Panc1 (cell line): ENCODE results near the gene ATR. TPM values are rescaled to one million over a fixed set of nuclear protein-coding genes. Genes with fewer than 3 reads are reported as not detected.

ENCODE experiments used
- ATAC-seq: fragments of 200-7000 bp; cut with Tn5 transposase; 2 replicates; pipeline ENCODE4 v1.9.1; 2020; ENCODE audit warnings: mild to moderate bottlenecking, moderate library complexity
- Bru-seq: library from RNA; stranded (reverse); fragments of 400-500 nt; gene quantifications from one replicate; lab custom pipeline; 2021; lab: Mats Ljungman, UMichigan
- BruChase-seq, 2 experiments: library from RNA; stranded (reverse); fragments of 400-500 nt; gene quantifications; one replicate each; lab custom pipeline; 2021; lab: Mats Ljungman, UMichigan
- BruUV-seq: library from RNA; stranded (reverse); fragments of 400-500 nt; replicated peaks from 2 replicates; lab custom pipeline; 2021; lab: Mats Ljungman, UMichigan
- CTCF ChIA-PET: fragments of 300-600 bp; sonication (Branson Sonifier 250); formaldehyde crosslinking; loops from one replicate; lab custom pipeline; 2022; ENCODE audit warnings: antibody characterized with exemption; lab: Charles Lee
- POLR2A ChIA-PET: fragments of 300-600 bp; sonication (Branson Sonifier 250); formaldehyde crosslinking; loops from one replicate; lab custom pipeline; 2022; ENCODE audit warnings: antibody characterized with exemption; lab: Charles Lee
- DNase-seq: peaks from one replicate; pipeline ENCODE4 v3.0.0-alpha.2; 2010; ENCODE audit warnings: low read depth, low spot score
- H3K27ac ChIP-seq: 2 replicates; pipeline ENCODE4 v1.5.1; 2011; ENCODE audit warnings: mild to moderate bottlenecking, low read length, inconsistent platforms
- H3K27me3 ChIP-seq: fragments of 200-500 bp; sonication (Bioruptor generic); 2 replicates; pipeline ENCODE4 v1.6.0; 2014; ENCODE audit warnings: low read length, inconsistent platforms; ENCODE audit not compliant: control insufficient read depth, insufficient read depth
- H3K36me3 ChIP-seq: fragments of 200-500 bp; sonication (Bioruptor generic); 2 replicates; pipeline ENCODE4 v1.5.1; 2014; ENCODE audit warnings: inconsistent platforms, mild to moderate bottlenecking, low read length, moderate library complexity; ENCODE audit not compliant: control insufficient read depth, insufficient read depth
- H3K4me1 ChIP-seq: 2 replicates; pipeline ENCODE4 v1.5.1; 2011; ENCODE audit warnings: inconsistent platforms, mild to moderate bottlenecking, low read length, moderate library complexity; ENCODE audit not compliant: control insufficient read depth, insufficient read depth
- H3K4me3 ChIP-seq, 2 experiments: 2 replicates each; pipeline ENCODE4 v1.5.1; 2011 to 2012; ENCODE audit warnings: low read depth in 2 of 2, low read length in 2 of 2, mild to moderate bottlenecking in 2 of 2, inconsistent platforms in 1 of 2, moderate library complexity in 1 of 2
- H3K9me3 ChIP-seq: fragments of 200-500 bp; sonication (Bioruptor generic); 2 replicates; pipeline ENCODE4 v1.5.1; 2014; ENCODE audit warnings: low read depth, mild to moderate bottlenecking, inconsistent platforms, low read length, moderate library complexity; ENCODE audit not compliant: control insufficient read depth, insufficient read depth
- POLR2AphosphoS5 ChIP-seq: IDR thresholded peaks from 2 replicates; pipeline ENCODE4 v1.6.1; 2012; ENCODE audit warnings: mild to moderate bottlenecking, low read depth, low read length, moderate library complexity
- SIN3A ChIP-seq: IDR thresholded peaks from 2 replicates; pipeline ENCODE4 v1.6.1; 2012; ENCODE audit warnings: low read depth, mild to moderate bottlenecking, low read length, moderate library complexity, borderline replicate concordance; ENCODE audit not compliant: insufficient read depth
- TCF7L2 ChIP-seq: IDR thresholded peaks from 2 replicates; pipeline ENCODE4 v1.6.1; 2011; ENCODE audit warnings: mild to moderate bottlenecking, low read depth, low read length, inconsistent platforms
- in situ Hi-C: cut with HindIII; loops from 2 replicates; pipeline ENCODE4 v1.10.0; 2016; ENCODE audit warnings: low sequenced_read_pairs, low pct_unique_long_range_greater_than_20kb
- intact Hi-C: fragments of 100-400 bp; cut with micrococcal nuclease; formaldehyde crosslinking; loops from one replicate; pipeline ENCODE4 v1.10.0; 2022; ENCODE audit not compliant: unreplicated experiment
- long read RNA-seq: library from polyadenylated mRNA; unstranded; transcript quantifications from one replicate; pipeline ENCODE4 v2.0.0, GENCODE V29; 2021; ENCODE audit not compliant: unreplicated experiment
- polyA plus RNA-seq: library from polyadenylated mRNA; unstranded; fragments of >200 nt; gene quantifications from one replicate; pipeline ENCODE4 v1.2.1, GENCODE V29; 2012; ENCODE audit warnings: missing spikeins; ENCODE audit not compliant: insufficient read length
- total RNA-seq: library from RNA; stranded (reverse); gene quantifications from one replicate; pipeline ENCODE4 v1.2.1, GENCODE V29; 2021; ENCODE audit not compliant: unreplicated experiment
- TF ChIP-seq, protein P1 (sequence below): fragments of 450-650 bp; IDR thresholded peaks from 2 replicates; pipeline ENCODE4 v1.5.1; 2017; ENCODE audit warnings: mild to moderate bottlenecking
- TF ChIP-seq, protein P2 (sequence below), 2 experiments: IDR thresholded peaks; 2 replicates each; pipeline ENCODE4 v1.6.1; 2011 to 2012; ENCODE audit warnings: low read depth in 2 of 2, control low read depth in 1 of 2, low read length in 1 of 2, mild to moderate bottlenecking in 1 of 2, moderate library complexity in 1 of 2; ENCODE audit not compliant: insufficient read depth in 1 of 2

The ATR gene
- total RNA-seq: 38.6 TPM
- polyA plus RNA-seq: 13.4 TPM
- Bru-seq, nascent RNA: percentile 87 among the genes with signal in this experiment
- percentile 90 among the genes with signal in this experiment for BruChase-seq, experiment 1, labeled RNA remaining after a 2-hour chase
- BruChase-seq, experiment 2, labeled RNA remaining after a 6-hour chase: percentile 85 among the genes with signal in this experiment
- long read RNA-seq, full-length matches to known transcripts: 3 of 59 reads
- long read RNA-seq, partial matches to known transcripts: 52 of 59 reads
- long read RNA-seq, other reads (novel, unspliced or antisense): 4 of 59 reads

DNA sequence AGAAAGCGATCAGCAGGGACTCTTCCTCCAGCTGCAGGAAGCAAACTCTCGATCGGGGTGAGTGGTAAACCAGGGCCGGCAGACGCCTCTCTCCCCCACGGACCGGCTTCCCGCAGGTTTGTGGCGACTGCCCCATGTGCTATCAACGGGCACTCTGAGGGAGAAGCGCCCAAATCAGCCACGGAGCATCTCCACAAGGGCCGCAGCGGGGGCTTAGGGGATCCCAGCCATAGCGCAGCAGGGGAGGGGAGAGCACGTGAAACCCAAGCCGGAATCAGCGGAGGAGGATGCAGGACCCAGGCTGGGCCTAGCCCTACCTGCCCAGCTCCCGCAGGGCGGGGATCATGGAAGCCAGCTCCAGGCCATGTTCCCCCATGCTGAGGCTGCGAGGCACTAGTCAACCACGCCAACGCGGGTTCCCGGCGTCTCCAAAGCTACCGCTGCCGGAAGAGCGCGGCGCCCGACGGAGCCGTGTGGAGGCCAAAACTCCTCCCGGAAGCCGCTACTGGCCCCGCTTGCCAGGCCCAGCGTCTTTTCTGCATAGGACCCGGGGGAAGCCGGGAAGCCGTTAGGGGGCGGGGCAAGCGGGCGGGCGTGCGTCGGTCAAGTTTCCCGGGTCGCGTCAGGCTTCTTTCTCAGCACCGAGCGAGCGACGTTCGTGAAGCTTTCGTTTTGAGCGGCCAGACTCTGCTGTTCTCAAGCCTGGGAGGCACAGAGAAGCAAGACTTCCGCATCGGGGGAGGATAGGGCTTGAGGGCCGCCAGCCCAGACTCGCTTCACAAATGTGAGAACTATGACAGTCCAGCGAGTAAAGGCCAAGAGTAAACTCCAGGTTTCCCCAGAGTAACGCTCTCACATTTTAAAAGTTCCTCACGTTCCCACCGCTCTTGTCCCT lies at the start of gene ATR:
Gene ATR (minus strand): TSS at position 405 of the 895 bp plus-strand sequence. CDS start 29 bp downstream, at position 376.
- peak; percentile 99 for TF ChIP-seq TCF7L2
- TF ChIP-seq POLR2AphosphoS5: peak; percentile 94
- peak; percentile 100 for TF ChIP-seq SIN3A
- TF ChIP-seq, protein P1, sequence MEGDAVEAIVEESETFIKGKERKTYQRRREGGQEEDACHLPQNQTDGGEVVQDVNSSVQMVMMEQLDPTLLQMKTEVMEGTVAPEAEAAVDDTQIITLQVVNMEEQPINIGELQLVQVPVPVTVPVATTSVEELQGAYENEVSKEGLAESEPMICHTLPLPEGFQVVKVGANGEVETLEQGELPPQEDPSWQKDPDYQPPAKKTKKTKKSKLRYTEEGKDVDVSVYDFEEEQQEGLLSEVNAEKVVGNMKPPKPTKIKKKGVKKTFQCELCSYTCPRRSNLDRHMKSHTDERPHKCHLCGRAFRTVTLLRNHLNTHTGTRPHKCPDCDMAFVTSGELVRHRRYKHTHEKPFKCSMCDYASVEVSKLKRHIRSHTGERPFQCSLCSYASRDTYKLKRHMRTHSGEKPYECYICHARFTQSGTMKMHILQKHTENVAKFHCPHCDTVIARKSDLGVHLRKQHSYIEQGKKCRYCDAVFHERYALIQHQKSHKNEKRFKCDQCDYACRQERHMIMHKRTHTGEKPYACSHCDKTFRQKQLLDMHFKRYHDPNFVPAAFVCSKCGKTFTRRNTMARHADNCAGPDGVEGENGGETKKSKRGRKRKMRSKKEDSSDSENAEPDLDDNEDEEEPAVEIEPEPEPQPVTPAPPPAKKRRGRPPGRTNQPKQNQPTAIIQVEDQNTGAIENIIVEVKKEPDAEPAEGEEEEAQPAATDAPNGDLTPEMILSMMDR: no peak
- TF ChIP-seq, protein P2, sequence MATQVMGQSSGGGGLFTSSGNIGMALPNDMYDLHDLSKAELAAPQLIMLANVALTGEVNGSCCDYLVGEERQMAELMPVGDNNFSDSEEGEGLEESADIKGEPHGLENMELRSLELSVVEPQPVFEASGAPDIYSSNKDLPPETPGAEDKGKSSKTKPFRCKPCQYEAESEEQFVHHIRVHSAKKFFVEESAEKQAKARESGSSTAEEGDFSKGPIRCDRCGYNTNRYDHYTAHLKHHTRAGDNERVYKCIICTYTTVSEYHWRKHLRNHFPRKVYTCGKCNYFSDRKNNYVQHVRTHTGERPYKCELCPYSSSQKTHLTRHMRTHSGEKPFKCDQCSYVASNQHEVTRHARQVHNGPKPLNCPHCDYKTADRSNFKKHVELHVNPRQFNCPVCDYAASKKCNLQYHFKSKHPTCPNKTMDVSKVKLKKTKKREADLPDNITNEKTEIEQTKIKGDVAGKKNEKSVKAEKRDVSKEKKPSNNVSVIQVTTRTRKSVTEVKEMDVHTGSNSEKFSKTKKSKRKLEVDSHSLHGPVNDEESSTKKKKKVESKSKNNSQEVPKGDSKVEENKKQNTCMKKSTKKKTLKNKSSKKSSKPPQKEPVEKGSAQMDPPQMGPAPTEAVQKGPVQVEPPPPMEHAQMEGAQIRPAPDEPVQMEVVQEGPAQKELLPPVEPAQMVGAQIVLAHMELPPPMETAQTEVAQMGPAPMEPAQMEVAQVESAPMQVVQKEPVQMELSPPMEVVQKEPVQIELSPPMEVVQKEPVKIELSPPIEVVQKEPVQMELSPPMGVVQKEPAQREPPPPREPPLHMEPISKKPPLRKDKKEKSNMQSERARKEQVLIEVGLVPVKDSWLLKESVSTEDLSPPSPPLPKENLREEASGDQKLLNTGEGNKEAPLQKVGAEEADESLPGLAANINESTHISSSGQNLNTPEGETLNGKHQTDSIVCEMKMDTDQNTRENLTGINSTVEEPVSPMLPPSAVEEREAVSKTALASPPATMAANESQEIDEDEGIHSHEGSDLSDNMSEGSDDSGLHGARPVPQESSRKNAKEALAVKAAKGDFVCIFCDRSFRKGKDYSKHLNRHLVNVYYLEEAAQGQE (IDR thresholded peaks at IDR 0.05; ENCODE audit: insufficient read depth in 1 of 2, low read depth in 2 of 2, low read length in 1 of 2): peak; percentile 29 to 65; a peak in 2 of 4 replicates
- POLR2A ChIA-PET: interaction anchor here (0.6 to 0.7 kb wide), 2 partner anchors 9 to 510 kb away, joined by 3 read pairs; no protein-coding TSS in a partner anchor
- no TSS peak for BruUV-seq

DNA sequence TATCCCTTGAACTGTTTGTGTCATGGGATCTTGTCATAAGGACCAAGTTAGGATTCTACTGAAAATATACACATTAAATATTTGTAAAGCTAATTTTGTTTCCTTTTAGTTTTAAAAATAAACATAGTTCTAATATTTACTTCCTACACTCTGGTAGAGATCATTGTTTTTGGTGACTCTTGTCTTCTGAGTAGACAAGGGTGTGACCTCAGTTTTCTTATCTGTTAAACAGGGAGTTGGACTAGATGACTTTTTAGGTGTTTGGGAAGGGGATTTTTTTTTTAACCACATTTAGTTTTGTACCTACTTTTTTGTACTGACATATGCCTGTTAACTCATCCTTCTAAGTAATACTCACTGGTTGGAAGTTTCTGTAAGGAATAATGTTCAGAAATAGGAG lies 48.4 kb upstream of the ATR start:
- in situ Hi-C loops (no loop called here), intact Hi-C loops (no loop called here)
- H3K27me3 ChIP-seq: no peaks in the 10 kb centered on the region
- no TSS peak for BruUV-seq
- ChIA-PET CTCF (interaction anchor here (0.6 kb wide), 1 partner anchor 345 kb away, joined by 3 read pairs; no protein-coding TSS in a partner anchor), POLR2A (no interaction called here)
- H3K4me1 ChIP-seq: no peaks in the 10 kb centered on the region
- H3K4me3 ChIP-seq: no peak overlapping the region
- no peak for TF ChIP-seq SIN3A
- no peaks in the 10 kb centered on the region for H3K36me3 ChIP-seq
- ATAC-seq (no peak), DNase-seq (no peak)
- no peak overlapping the region for H3K27ac ChIP-seq
- H3K9me3 ChIP-seq: no peaks in the 10 kb centered on the region

More for the DNA sequence above, at the start of gene ATR:
- in situ Hi-C loops: no loop called here
- CTCF ChIA-PET: no interaction called here
- DNase-seq (peak; percentile 68), ATAC-seq (peak; percentile 98)
- Histone ChIP-seq H3K4me1 (peaks cover 24% of the 10 kb centered on the region), H3K36me3 (no peaks in the 10 kb centered on the region; the same call in 1 of the 2 replicates), H3K27me3 (no peaks in the 10 kb centered on the region), H3K27ac (peak within 1 kb of the TSS; percentile 95), H3K4me3 (peak within 1 kb of the TSS; percentile 88 to 97), H3K9me3 (no peaks in the 10 kb centered on the region)
- intact Hi-C loops: no loop called here
